Measurements from ENCODE around the gene GTF3C4. TPM values are rescaled to one million over a fixed set of nuclear protein-coding genes. Genes with fewer than 3 reads are reported as not detected.

The GTF3C4 gene
- total and polyA plus RNA-seq, 2 of the 8 experiments (the other 6 are each of a cell fraction or from before 2014, with no cell fraction given): 6.8 to 39.2 TPM

DNA sequence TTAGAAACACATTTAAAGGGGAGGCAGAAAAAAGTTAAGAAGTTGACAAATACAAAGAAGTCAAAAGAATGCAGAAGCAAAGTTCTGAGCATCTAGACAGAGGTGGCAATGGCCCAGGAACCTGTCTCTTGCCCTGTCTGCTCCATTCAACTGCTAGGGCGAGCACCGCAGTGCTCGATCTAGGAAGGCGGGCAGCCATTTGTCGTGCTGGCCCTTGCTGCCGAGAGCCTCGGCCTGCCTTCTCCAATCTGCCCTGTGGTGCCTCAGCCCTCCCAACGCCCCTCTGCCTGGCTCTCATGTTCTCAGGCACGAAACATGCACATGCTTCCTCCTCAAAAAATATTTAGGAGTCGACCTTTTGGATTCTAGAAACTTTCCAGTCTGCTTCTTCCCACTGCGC is 42.7 kb upstream of the GTF3C4 start (continued):
- no peak for TF ChIP-seq JUN (IDR thresholded peaks at IDR 0.05; ENCODE audit: low read depth, low read length)

All from H1 (cell line).